ENCODE data around the gene PSMD7.

PSMD7 gene

GRCh38 chr16:74275031-74275636 lies 21.5 kb upstream of the PSMD7 start:
- Histone ChIP-seq H3K27ac (no peak overlapping the region), H3K9ac (no peak overlapping the region), H3K4me2 (no peak overlapping the region), H3K9me3 (peaks cover 9% of the 10 kb centered on the region), H4K20me1 (no peaks in the 10 kb centered on the region), H3K36me3 (no peaks in the 10 kb centered on the region), H3K4me1 (no peaks in the 10 kb centered on the region), H3K27me3 (no peaks in the 10 kb centered on the region), H3K4me3 (no peak overlapping the region)
- TF ChIP-seq Cebpa-rat (IDR thresholded peaks at IDR 0.05): no peak

GRCh38 chr16:74275711-74276110 lies 20.9 kb upstream of the PSMD7 start:
- no peaks in the 10 kb centered on the region for H3K4me1 ChIP-seq
- H3K4me2 ChIP-seq: no peak overlapping the region
- H3K27ac ChIP-seq: no peak overlapping the region
- H3K36me3 ChIP-seq: no peaks in the 10 kb centered on the region
- peaks cover 6% of the 10 kb centered on the region for H3K9me3 ChIP-seq
- H3K4me3 ChIP-seq: no peak overlapping the region
- H3K9ac ChIP-seq: no peak overlapping the region
- TF ChIP-seq Cebpa-rat (IDR thresholded peaks at IDR 0.05): no peak
- no peaks in the 10 kb centered on the region for H4K20me1 ChIP-seq
- no peaks in the 10 kb centered on the region for H3K27me3 ChIP-seq

GRCh38 chr16:74277974-74278373 lies 18.6 kb upstream of the PSMD7 start:
- Histone ChIP-seq H3K27ac (no peak overlapping the region), H3K4me3 (no peak overlapping the region), H3K9ac (no peak overlapping the region), H4K20me1 (no peaks in the 10 kb centered on the region), H3K36me3 (no peaks in the 10 kb centered on the region), H3K4me1 (no peaks in the 10 kb centered on the region), H3K27me3 (no peaks in the 10 kb centered on the region), H3K9me3 (no peaks in the 10 kb centered on the region), H3K4me2 (no peak overlapping the region)
- TF ChIP-seq Cebpa-rat (IDR thresholded peaks at IDR 0.05): no peak

DNA sequence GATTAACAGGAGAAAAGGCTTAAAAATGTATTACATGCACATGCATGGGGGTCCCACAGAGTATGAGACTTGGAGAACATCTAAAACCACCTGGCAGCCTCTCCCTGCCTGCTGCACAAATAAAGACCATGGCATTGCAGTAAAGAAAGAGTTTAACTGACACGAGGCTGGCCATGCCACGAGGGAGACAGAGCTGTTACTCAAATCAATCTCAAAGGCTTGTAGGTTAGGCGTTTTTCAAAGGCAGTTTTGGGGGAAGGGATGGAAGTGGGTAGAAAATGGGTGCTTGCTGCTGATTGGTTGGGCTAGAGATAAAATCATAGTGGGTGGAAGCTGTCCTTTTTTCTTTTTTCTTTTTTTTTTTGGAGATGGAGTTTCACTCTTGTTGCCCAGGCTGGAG lies 17.3 kb upstream of the PSMD7 start:
- H4K20me1 ChIP-seq: no peaks in the 10 kb centered on the region
- H3K4me2 ChIP-seq: no peak overlapping the region
- no peak overlapping the region for H3K4me3 ChIP-seq

GRCh38 chr16:74279805-74280204 lies 16.8 kb upstream of the PSMD7 start:
- Histone ChIP-seq H3K9ac (no peak overlapping the region), H3K4me2 (no peak overlapping the region), H3K27ac (no peak overlapping the region), H3K27me3 (no peaks in the 10 kb centered on the region), H3K4me1 (no peaks in the 10 kb centered on the region), H3K4me3 (no peak overlapping the region), H3K9me3 (no peaks in the 10 kb centered on the region), H4K20me1 (no peaks in the 10 kb centered on the region), H3K36me3 (no peaks in the 10 kb centered on the region)
- no peak for TF ChIP-seq Cebpa-rat (IDR thresholded peaks at IDR 0.05)

More for the DNA sequence above, 17.3 kb upstream of the PSMD7 start:
- Histone ChIP-seq H3K36me3 (no peaks in the 10 kb centered on the region), H3K9me3 (no peaks in the 10 kb centered on the region), H3K27ac (no peak overlapping the region), H3K27me3 (no peaks in the 10 kb centered on the region), H3K4me1 (no peaks in the 10 kb centered on the region), H3K9ac (no peak overlapping the region)
- no peak for TF ChIP-seq Cebpa-rat (IDR thresholded peaks at IDR 0.05)

GRCh38 chr16:74280448-74280847 lies 16.2 kb upstream of the PSMD7 start:
- Histone ChIP-seq H3K36me3 (no peaks in the 10 kb centered on the region), H3K9ac (no peak overlapping the region), H3K4me3 (no peak overlapping the region), H3K27ac (no peak overlapping the region), H4K20me1 (no peaks in the 10 kb centered on the region), H3K27me3 (no peaks in the 10 kb centered on the region), H3K4me1 (no peaks in the 10 kb centered on the region), H3K9me3 (no peaks in the 10 kb centered on the region), H3K4me2 (no peak overlapping the region)
- no peak for TF ChIP-seq Cebpa-rat (IDR thresholded peaks at IDR 0.05)

DNA sequence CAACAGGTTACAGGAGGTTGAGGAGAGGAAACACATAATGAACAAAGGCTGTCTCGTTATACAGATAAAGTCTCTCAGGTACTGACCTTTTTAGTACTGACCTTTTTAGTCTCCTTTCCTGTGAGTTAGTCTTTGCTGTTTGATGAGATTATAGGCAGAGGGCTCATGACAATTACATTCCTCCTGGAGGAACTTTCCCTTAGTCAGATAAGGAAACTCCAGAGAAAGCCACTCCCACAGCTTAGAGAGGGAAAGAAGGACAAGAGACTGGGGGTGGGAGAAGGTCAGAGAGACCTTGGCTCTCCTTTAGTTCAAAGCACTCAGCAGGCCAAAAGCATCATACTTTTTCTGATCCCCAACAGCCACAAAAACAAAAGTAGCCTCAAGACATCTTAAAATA lies 15.3 kb upstream of the PSMD7 start:
- no peak overlapping the region for H3K9ac ChIP-seq
- H3K4me3 ChIP-seq: no peak overlapping the region
- H3K27me3 ChIP-seq: no peaks in the 10 kb centered on the region
- H3K4me2 ChIP-seq: no peak overlapping the region
- TF ChIP-seq Cebpa-rat (IDR thresholded peaks at IDR 0.05): no peak
- H3K4me1 ChIP-seq: no peaks in the 10 kb centered on the region
- no peaks in the 10 kb centered on the region for H4K20me1 ChIP-seq
- H3K27ac ChIP-seq: no peak overlapping the region
- H3K9me3 ChIP-seq: no peaks in the 10 kb centered on the region
- no peaks in the 10 kb centered on the region for H3K36me3 ChIP-seq

DNA sequence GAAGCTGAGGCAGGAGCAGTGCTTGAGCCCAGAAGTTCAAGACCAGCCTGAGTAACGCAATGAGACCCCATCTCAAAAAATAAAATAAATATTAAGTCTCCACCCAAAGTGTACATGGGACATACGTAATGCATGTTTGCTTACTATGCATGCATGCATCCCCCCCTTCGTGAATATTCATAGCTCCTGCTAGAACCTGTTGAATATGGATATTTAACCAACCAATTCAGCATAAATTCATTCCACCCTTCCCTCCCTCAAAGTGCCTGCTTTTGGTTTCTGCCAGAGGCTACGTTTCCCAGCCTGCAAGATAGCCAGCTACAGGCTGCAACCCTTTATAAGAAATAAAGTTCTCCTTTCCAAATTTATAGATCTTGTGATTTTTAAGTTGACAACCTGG lies 12.9 kb upstream of the PSMD7 start:
- Histone ChIP-seq H4K20me1 (no peaks in the 10 kb centered on the region), H3K36me3 (no peaks in the 10 kb centered on the region), H3K27me3 (no peaks in the 10 kb centered on the region), H3K9me3 (no peaks in the 10 kb centered on the region), H3K27ac (no peak overlapping the region), H3K4me2 (no peak overlapping the region), H3K4me3 (no peak overlapping the region), H3K9ac (no peak overlapping the region), H3K4me1 (no peaks in the 10 kb centered on the region)
- TF ChIP-seq Cebpa-rat (IDR thresholded peaks at IDR 0.05): no peak

DNA sequence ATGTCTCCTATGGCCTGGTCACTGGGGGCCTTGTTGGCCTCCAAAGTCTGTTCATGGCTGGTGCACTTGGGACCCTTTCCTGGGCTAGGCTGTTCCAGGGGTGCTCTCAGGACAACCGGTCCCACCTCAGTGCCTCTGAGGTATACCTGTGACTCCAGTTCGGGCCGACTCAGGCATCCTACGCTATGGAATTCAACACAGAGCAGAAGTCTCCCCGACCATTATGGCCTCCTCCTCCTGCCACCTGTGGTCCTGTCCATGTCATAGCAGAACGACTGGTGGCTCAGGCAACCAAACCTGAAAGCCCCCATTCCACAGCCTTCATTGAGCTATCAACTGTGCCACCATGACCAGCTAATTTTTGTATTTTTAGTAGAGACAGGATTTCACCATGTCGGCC lies 8.5 kb upstream of the PSMD7 start:
- Histone ChIP-seq H3K4me1 (no peaks in the 10 kb centered on the region), H3K36me3 (no peaks in the 10 kb centered on the region), H3K27ac (no peak overlapping the region), H3K9ac (no peak overlapping the region), H3K4me3 (no peak overlapping the region), H3K9me3 (peaks cover 12% of the 10 kb centered on the region), H4K20me1 (no peaks in the 10 kb centered on the region), H3K27me3 (no peaks in the 10 kb centered on the region), H3K4me2 (no peak overlapping the region)
- no peak for TF ChIP-seq Cebpa-rat (IDR thresholded peaks at IDR 0.05)

GRCh38 chr16:74290356-74290755 lies 6.3 kb upstream of the PSMD7 start:
- H3K4me3 ChIP-seq: no peak overlapping the region
- no peaks in the 10 kb centered on the region for H3K27me3 ChIP-seq
- H3K4me2 ChIP-seq: no peak overlapping the region
- H3K27ac ChIP-seq: no peak overlapping the region
- no peak overlapping the region for H3K9ac ChIP-seq
- H4K20me1 ChIP-seq: no peaks in the 10 kb centered on the region
- no peak for TF ChIP-seq Cebpa-rat (IDR thresholded peaks at IDR 0.05)
- no peaks in the 10 kb centered on the region for H3K36me3 ChIP-seq
- peaks cover 12% of the 10 kb centered on the region for H3K9me3 ChIP-seq
- peaks cover 5% of the 10 kb centered on the region for H3K4me1 ChIP-seq

- Histone ChIP-seq H3K27ac (no peak overlapping the region), H3K4me3 (no peak overlapping the region), H3K36me3 (no peaks in the 10 kb centered on the region), H3K27me3 (no peaks in the 10 kb centered on the region), H3K9me3 (peaks cover 12% of the 10 kb centered on the region), H3K4me2 (no peak overlapping the region), H4K20me1 (no peaks in the 10 kb centered on the region), H3K4me1 (peaks cover 10% of the 10 kb centered on the region), H3K9ac (no peak overlapping the region)
- TF ChIP-seq Cebpa-rat (IDR thresholded peaks at IDR 0.05): no peak
These were observed 5.4 kb upstream of the PSMD7 start for GRCh38 chr16:74291176-74291575.
